ENCODE measurements around the gene ISCU.
"Not testable (repeated sequence)": the region's sequence is repeated elsewhere in the genome, so short reads cannot be mapped to it uniquely, and the experiment has no call there.

ISCU gene

GRCh38 chr12:108527166-108527496 is 35.3 kb upstream of the ISCU start:
- no peak for ATAC-seq (ENCODE audit: low read depth)
- peaks cover 3% of the 10 kb centered on the region for H3K4me1 Mint-ChIP-seq
- H3K27ac Mint-ChIP-seq, result peak overlapping the region; percentile 85
- no peaks in the 10 kb centered on the region for H3K9me3 Mint-ChIP-seq
- H3K27me3 Mint-ChIP-seq, result no peaks in the 10 kb centered on the region
- DNase-seq (ENCODE audit: low spot score in 2 of 2), result no peak
- no peak overlapping the region for H3K4me3 Mint-ChIP-seq
- peaks cover 41% of the 10 kb centered on the region for H3K36me3 Mint-ChIP-seq

GRCh38 chr12:108530161-108530560 is 32.2 kb upstream of the ISCU start:
- H3K9me3 Mint-ChIP-seq, result no peaks in the 10 kb centered on the region
- DNase-seq (ENCODE audit: low spot score in 2 of 2), result no peak
- ATAC-seq (ENCODE audit: low read depth), result no peak
- H3K4me1 Mint-ChIP-seq, result peaks cover 3% of the 10 kb centered on the region
- no peak overlapping the region for H3K4me3 Mint-ChIP-seq
- no peak overlapping the region for H3K27ac Mint-ChIP-seq
- peaks cover 35% of the 10 kb centered on the region for H3K36me3 Mint-ChIP-seq
- H3K27me3 Mint-ChIP-seq, result no peaks in the 10 kb centered on the region

DNA sequence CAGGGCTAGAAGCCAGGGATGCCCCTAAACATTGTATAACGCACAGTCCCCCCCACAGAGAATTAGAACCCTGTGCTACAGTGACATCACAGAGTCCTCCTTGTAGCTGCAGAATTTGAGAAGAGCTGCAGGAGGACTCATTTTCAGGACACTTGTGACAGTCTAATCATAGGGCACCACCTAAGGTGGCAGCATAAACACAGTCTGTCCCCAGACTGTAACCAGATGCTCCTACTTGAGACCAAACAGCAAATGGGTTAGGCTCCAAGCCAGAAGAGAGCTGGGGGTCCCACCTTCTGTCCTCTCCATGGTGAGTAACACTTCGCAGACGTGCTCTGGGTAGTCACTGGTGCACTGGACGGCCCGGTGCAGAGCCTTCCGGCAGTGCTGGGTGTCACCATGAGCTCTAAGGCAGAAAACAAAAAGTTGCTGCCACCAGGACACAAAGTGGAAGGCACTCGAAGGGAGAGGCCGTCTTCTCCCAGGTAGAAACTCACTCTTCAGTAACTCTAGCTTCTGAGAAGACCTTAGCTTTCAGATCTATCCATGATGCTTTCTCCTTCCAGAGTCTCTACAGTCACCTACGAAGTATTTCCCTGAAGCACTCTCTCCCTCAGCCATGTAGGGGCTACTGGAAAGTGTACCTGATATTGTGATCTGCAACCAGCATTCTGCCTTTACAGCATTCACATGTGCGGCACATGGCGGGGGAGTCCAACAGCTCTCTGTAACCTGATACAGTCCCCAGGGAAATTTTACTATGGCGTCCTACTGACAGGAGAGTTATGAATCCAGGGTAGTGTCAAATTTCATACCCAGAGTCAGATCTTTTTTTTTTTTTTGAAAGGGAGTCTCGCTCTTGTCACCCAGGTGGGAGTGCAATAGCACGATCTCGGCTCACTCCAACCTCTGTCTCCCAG is 30.2 kb upstream of the ISCU start:
- H3K4me3 Mint-ChIP-seq, result no peak overlapping the region
- ATAC-seq (ENCODE audit: low read depth) (no peak), DNase-seq (ENCODE audit: low spot score in 2 of 2) (no peak)
- H3K36me3 Mint-ChIP-seq, result peaks cover 33% of the 10 kb centered on the region
- H3K27me3 Mint-ChIP-seq, result no peaks in the 10 kb centered on the region
- no peak overlapping the region for H3K27ac Mint-ChIP-seq
- no peaks in the 10 kb centered on the region for H3K9me3 Mint-ChIP-seq
- peaks cover 2% of the 10 kb centered on the region for H3K4me1 Mint-ChIP-seq

- Mint-ChIP-seq H3K36me3 (peaks cover 23% of the 10 kb centered on the region), H3K27ac (peak overlapping the region; percentile 20)
These were observed 24.2 kb upstream of the ISCU start for GRCh38 chr12:108538146-108538545.

DNA sequence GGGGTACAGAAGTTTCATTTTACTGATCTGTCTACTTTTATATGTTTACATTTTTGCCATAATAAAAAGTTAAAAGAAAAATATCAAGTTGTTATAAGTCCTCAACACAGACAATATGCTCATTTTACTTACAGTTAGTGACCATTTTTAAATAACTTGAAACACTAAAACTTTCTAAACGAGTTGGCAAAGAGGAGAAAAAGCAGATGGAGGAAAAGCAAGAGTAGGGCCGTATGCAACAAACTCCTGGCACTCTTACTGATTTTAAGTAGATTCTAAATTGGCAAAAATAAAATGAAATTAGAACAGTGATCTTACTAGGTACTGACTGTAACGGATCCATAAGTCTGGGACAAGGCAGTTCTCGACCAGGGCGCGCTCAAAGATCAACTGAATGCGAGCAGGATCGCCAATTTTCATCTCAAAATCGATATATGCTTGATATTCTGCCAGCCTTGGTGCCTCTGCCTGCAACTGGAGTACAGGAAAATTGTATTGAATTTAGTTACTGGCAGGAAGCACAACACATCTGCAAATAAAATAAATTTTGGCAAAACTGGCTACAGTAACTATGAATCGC is 23.7 kb upstream of the ISCU start:
- peak overlapping the region; percentile 42 for H3K27ac Mint-ChIP-seq
- no peak for ATAC-seq (ENCODE audit: low read depth)

More at GRCh38 chr12:108538146-108538545, 24.2 kb upstream of the ISCU start:
- Mint-ChIP-seq H3K4me1 (peaks cover 12% of the 10 kb centered on the region), H3K27me3 (no peaks in the 10 kb centered on the region), H3K9me3 (no peaks in the 10 kb centered on the region), H3K4me3 (no peak overlapping the region)
- DNase-seq (ENCODE audit: low spot score in 2 of 2) (no peak), ATAC-seq (ENCODE audit: low read depth) (no peak)

DNA sequence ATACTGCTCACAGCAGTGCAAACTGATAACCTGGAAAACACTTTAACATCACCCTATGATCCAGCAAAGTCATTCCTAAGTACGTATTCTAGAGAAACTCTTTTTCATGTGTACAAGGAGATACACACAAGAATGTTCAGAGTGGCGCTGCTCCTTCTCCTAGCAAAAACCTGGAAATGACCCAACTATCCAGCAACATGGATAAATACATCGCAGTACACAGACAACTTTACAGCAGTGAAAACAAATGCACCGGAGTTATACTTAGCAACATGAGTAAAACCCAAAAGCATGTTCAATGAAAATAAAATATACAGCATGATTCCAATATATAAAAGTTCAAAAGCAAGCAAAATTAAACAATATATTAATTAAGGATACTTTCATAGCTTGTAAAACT is 20.1 kb upstream of the ISCU start:
- Mint-ChIP-seq H3K27me3 (no peaks in the 10 kb centered on the region), H3K4me1 (peaks cover 22% of the 10 kb centered on the region), H3K27ac (peak overlapping the region; percentile 90), H3K4me3 (peak overlapping the region; percentile 5), H3K36me3 (peaks cover 30% of the 10 kb centered on the region), H3K9me3 (no peaks in the 10 kb centered on the region)
- ATAC-seq (ENCODE audit: low read depth) (no peak), DNase-seq (ENCODE audit: low spot score in 2 of 2) (no peak)

More for the DNA sequence above, 23.7 kb upstream of the ISCU start:
- H3K9me3 Mint-ChIP-seq, result no peaks in the 10 kb centered on the region
- H3K36me3 Mint-ChIP-seq, result peaks cover 27% of the 10 kb centered on the region
- no peak overlapping the region for H3K4me3 Mint-ChIP-seq
- peaks cover 15% of the 10 kb centered on the region for H3K4me1 Mint-ChIP-seq
- H3K27me3 Mint-ChIP-seq, result no peaks in the 10 kb centered on the region
- no peak for DNase-seq (ENCODE audit: low spot score in 2 of 2)

DNA sequence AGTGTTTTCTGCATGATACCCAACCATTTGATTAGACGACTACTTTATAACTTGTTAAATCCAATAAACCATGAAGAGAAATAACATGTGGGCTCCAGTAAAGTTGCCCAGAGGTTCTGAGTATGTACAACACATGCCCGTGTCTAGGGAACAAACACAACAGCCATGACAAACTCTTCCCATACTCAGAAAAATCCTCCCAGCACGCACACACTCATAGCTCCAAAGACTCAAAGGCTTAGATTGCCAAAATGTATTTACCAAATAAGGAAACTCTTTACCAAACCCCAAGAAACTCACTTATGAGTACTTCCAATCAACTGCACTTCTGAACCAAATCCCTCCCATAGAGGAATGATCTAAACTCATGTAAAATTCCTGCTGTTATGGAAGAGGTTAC is 18.7 kb upstream of the ISCU start:
- Mint-ChIP-seq H3K4me3 (no peak overlapping the region), H3K27me3 (no peaks in the 10 kb centered on the region), H3K4me1 (peaks cover 22% of the 10 kb centered on the region), H3K27ac (no peak overlapping the region), H3K36me3 (peaks cover 30% of the 10 kb centered on the region), H3K9me3 (no peaks in the 10 kb centered on the region)
- DNase-seq (ENCODE audit: low spot score in 2 of 2) (no peak), ATAC-seq (ENCODE audit: low read depth) (no peak)

- H3K4me3 Mint-ChIP-seq, result no peak overlapping the region
- no peaks in the 10 kb centered on the region for H3K27me3 Mint-ChIP-seq
- peak overlapping the region; percentile 47 for H3K27ac Mint-ChIP-seq
- H3K36me3 Mint-ChIP-seq, result peaks cover 31% of the 10 kb centered on the region
- ATAC-seq (ENCODE audit: low read depth) (no peak), DNase-seq (ENCODE audit: low spot score in 2 of 2) (peak in 1 of 2 donors; percentile 3)
- no peaks in the 10 kb centered on the region for H3K9me3 Mint-ChIP-seq
- peaks cover 33% of the 10 kb centered on the region for H3K4me1 Mint-ChIP-seq
These were observed 14.7 kb upstream of the ISCU start for GRCh38 chr12:108547686-108548085.

- Mint-ChIP-seq H3K27me3 (no peaks in the 10 kb centered on the region), H3K4me1 (peaks cover 38% of the 10 kb centered on the region), H3K4me3 (no peak overlapping the region), H3K27ac (no peak overlapping the region), H3K36me3 (peaks cover 25% of the 10 kb centered on the region), H3K9me3 (no peaks in the 10 kb centered on the region)
- ATAC-seq (ENCODE audit: low read depth), result no peak
- peak in 1 of 2 donors; percentile 3 for DNase-seq (ENCODE audit: low spot score in 2 of 2)
These were observed 13.4 kb upstream of the ISCU start for GRCh38 chr12:108548954-108549521.

GRCh38 chr12:108551535-108551934 is 10.9 kb upstream of the ISCU start:
- Mint-ChIP-seq H3K27ac (no peak overlapping the region), H3K4me1 (peaks cover 41% of the 10 kb centered on the region), H3K27me3 (no peaks in the 10 kb centered on the region), H3K4me3 (peak overlapping the region; percentile 39), H3K36me3 (peaks cover 15% of the 10 kb centered on the region), H3K9me3 (no peaks in the 10 kb centered on the region)
- DNase-seq (ENCODE audit: low spot score in 2 of 2) (no peak), ATAC-seq (ENCODE audit: low read depth) (no peak)

DNA sequence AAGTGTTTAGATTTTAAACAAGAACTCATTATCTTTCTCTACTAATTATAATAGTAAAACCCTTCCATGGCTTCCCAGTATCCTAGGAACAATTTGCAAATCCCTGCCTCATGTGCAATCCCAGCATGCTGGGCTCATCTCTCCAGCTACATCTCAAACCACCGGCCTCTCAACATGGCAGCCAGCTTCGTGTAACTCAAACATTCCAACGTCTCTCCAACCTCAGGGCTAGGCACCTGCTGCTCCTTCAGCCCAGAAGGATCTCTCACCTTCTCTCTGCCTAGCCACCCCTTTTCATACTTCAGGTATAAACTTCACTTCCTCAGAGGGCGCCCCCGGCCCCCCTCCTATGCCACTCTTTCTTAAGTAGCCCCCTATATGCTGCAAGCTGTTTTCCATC is 8.6 kb upstream of the ISCU start:
- ATAC-seq (ENCODE audit: low read depth) (no peak), DNase-seq (ENCODE audit: low spot score in 2 of 2) (peak in 1 of 2 donors; percentile 4)
- Mint-ChIP-seq H3K4me1 (peaks cover 50% of the 10 kb centered on the region), H3K9me3 (no peaks in the 10 kb centered on the region), H3K27me3 (no peaks in the 10 kb centered on the region), H3K36me3 (peaks cover 10% of the 10 kb centered on the region), H3K27ac (no peak overlapping the region), H3K4me3 (peak overlapping the region; percentile 1)

DNA sequence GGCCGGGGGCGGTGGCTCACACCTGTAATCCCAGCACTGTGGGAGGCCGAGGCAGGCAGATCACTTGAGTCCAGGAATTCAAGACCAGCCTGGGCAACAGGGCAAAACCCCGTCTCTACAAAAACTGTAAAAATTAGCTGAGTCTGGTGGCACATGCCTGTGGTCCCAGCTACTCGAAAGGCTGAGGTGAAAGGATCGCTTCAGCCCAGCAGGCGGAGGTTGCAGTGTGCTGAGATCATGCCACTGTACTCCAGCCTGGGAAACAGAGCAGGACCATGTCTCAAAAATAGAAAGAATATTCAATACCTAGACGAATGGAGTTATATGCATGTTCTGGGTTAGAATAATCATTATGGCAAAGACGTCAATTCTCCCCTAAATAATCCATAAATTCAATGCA is 7.0 kb upstream of the ISCU start:
- not testable (repeated sequence) for H3K36me3 Mint-ChIP-seq; H3K27me3 Mint-ChIP-seq; H3K27ac Mint-ChIP-seq; ATAC-seq (ENCODE audit: low read depth); H3K4me3 Mint-ChIP-seq; H3K9me3 Mint-ChIP-seq
- peak in 1 of 2 donors; percentile 2 for DNase-seq (ENCODE audit: low spot score in 2 of 2)
- H3K4me1 Mint-ChIP-seq, result peaks cover 58% of the 10 kb centered on the region

GRCh38 chr12:108559007-108559655 is 3.3 kb upstream of the ISCU start:
- ATAC-seq (ENCODE audit: low read depth) (no peak), DNase-seq (ENCODE audit: low spot score in 2 of 2) (no peak)
- Mint-ChIP-seq H3K4me1 (peaks cover 36% of the 10 kb centered on the region), H3K27me3 (no peaks in the 10 kb centered on the region), H3K27ac (peak overlapping the region; percentile 100), H3K9me3 (no peaks in the 10 kb centered on the region), H3K36me3 (peaks cover 5% of the 10 kb centered on the region), H3K4me3 (peak overlapping the region; percentile 61)

DNA sequence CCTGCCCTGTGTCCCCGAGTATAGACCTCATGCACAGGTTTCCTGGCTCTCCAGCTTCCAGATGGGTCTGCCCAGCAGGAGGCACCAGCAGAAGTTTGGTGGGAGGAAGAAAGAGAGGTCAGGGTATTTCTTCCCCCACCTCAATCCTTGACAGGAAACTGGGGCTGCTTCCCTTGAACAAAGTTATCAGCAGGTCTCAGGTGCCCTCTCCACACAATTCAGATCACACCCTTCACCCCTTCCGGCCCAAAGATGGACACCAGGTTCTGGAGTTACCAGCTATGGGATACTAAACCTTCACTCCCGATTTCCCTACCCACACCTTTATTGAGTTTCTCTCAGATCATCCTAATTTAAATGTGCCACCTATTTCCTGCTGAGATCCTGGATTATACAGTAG is 2.6 kb upstream of the ISCU start:
- Mint-ChIP-seq H3K9me3 (no peaks in the 10 kb centered on the region), H3K4me3 (peak overlapping the region; percentile 100), H3K27me3 (no peaks in the 10 kb centered on the region), H3K36me3 (peaks cover 5% of the 10 kb centered on the region), H3K4me1 (peaks cover 34% of the 10 kb centered on the region), H3K27ac (peak overlapping the region; percentile 100)
- no peak for DNase-seq (ENCODE audit: low spot score in 2 of 2)
- ATAC-seq (ENCODE audit: low read depth), result no peak

All from memory B cell (primary cell).